ENCODE results near the gene ATP2B1.

DNA sequence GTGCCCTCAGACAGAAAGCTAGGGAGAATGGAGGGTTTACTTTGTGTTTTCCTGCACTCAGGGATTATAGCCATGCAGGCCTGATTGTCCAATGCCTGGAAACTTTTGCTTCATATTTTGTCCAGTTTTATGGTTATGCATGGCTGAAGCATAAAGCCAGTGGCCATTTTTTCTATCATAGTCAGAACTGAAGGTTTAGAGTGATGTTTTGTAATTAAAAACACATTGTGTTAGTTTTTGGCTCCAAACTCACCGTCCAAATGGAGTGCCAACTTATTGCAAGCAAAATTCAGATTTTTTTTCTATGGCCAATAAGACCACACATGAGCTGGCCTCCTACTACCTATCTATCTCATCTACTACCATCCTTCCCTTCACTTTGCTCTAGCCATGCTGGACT, 40.2 kb upstream of the ATP2B1 start:
- TF ChIP-seq ZNF274 (IDR thresholded peaks at IDR 0.05; ENCODE audit: low read depth, low read length) (no peak), SUZ12 (IDR thresholded peaks at IDR 0.05; ENCODE audit: extremely low read depth, insufficient read depth, insufficient read length) (no peak)
